Brain microvascular endothelial cell (primary cell): ENCODE measurements around the gene HRH2.

Source experiments
- DNase-seq: peaks from one replicate; pipeline ENCODE4 v3.0.0-alpha.2; 2020
- H3K27ac ChIP-seq: fragments of 250-450 bp; sonication (Bioruptor Pico); 2 replicates; pipeline ENCODE4 v1.5.1; 2020; ENCODE audit warnings: mild to moderate bottlenecking, moderate library complexity
- H3K27me3 ChIP-seq: fragments of 250-450 bp; sonication (Bioruptor Pico); replicated peaks from 2 replicates; pipeline ENCODE4 v1.5.1; 2020; ENCODE audit warnings: mild to moderate bottlenecking
- H3K36me3 ChIP-seq: fragments of 250-450 bp; sonication (Bioruptor Pico); replicated peaks from 2 replicates; pipeline ENCODE4 v1.5.1; 2020; ENCODE audit warnings: mild to moderate bottlenecking
- H3K4me3 ChIP-seq: 2 replicates; pipeline ENCODE4 v1.5.1; 2011; ENCODE audit warnings: low read depth, mild to moderate bottlenecking, control low read depth, low read length, moderate library complexity
- in situ Hi-C: cut with HindIII; loops from 2 replicates; pipeline ENCODE4 v1.10.0; 2017; ENCODE audit warnings: low sequenced_read_pairs, low pct_ligation_motif_present
- TF ChIP-seq, protein P1 (sequence below): IDR thresholded peaks from 2 replicates; pipeline ENCODE4 v1.5.1; 2011; ENCODE audit warnings: low read depth, mild to moderate bottlenecking, moderate library complexity, low read length, control low read depth, inconsistent platforms; ENCODE audit errors: missing control alignments

HRH2 gene

GRCh38 chr5:175623088-175623487 is 34.8 kb upstream of the HRH2 start:
- no peak for DNase-seq
- H3K27ac ChIP-seq, result no peak overlapping the region
- TF ChIP-seq, protein P1, sequence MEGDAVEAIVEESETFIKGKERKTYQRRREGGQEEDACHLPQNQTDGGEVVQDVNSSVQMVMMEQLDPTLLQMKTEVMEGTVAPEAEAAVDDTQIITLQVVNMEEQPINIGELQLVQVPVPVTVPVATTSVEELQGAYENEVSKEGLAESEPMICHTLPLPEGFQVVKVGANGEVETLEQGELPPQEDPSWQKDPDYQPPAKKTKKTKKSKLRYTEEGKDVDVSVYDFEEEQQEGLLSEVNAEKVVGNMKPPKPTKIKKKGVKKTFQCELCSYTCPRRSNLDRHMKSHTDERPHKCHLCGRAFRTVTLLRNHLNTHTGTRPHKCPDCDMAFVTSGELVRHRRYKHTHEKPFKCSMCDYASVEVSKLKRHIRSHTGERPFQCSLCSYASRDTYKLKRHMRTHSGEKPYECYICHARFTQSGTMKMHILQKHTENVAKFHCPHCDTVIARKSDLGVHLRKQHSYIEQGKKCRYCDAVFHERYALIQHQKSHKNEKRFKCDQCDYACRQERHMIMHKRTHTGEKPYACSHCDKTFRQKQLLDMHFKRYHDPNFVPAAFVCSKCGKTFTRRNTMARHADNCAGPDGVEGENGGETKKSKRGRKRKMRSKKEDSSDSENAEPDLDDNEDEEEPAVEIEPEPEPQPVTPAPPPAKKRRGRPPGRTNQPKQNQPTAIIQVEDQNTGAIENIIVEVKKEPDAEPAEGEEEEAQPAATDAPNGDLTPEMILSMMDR, result no peak
- no peaks in the 10 kb centered on the region for H3K36me3 ChIP-seq
- in situ Hi-C loops, result no loop called here
- no peak overlapping the region for H3K4me3 ChIP-seq
- no peaks in the 10 kb centered on the region for H3K27me3 ChIP-seq

DNA sequence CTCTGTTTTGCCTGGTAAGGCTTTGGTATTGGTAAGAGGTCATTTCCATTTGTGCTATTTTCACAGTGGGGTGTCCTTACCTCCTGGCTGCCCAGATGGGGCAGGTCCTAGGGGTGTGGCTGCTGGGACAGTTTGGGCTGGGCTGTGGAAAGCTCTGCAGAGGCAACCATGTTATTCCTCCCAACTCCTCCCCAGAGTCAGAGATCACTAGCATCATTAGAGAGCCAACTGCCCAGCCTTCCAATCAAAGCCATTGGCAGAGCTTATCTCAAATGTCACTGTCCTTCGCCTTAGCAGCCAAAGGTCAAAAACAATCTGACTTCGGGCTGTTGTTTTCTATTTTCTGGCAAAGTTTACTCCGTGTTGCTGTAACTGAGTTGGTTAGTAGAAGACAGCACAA is 33.6 kb upstream of the HRH2 start:
- no peaks in the 10 kb centered on the region for H3K27me3 ChIP-seq
- TF ChIP-seq, protein P1, result no peak
- DNase-seq, result no peak
- H3K27ac ChIP-seq, result no peak overlapping the region
- no peak overlapping the region for H3K4me3 ChIP-seq
- no peaks in the 10 kb centered on the region for H3K36me3 ChIP-seq
- in situ Hi-C loops, result no loop called here

DNA sequence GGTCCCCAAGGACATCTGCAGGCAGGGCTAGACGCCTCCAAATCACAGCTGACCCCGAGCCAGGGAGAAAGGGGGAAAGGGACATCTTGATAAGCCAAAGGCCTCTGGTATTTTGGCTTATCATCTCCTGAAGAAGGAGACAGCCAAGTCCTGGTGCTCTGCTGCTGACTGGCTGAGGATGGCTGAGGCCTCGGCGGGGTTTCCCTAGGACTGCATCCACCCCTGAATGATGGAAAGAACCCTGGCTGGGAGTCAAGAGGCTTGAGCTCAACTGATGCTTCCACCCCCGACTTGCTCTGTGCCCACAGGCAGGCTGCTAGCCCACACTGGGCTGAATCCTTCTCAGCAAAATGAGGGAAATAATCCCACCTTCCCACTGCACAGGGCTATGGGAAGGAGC is 30.9 kb upstream of the HRH2 start:
- in situ Hi-C loops, result no loop called here

GRCh38 chr5:175627739-175628138 is 30.1 kb upstream of the HRH2 start:
- no peak for DNase-seq
- H3K27me3 ChIP-seq, result no peaks in the 10 kb centered on the region
- no peak overlapping the region for H3K4me3 ChIP-seq
- H3K27ac ChIP-seq, result no peak overlapping the region
- in situ Hi-C loops, result no loop called here
- H3K36me3 ChIP-seq, result no peaks in the 10 kb centered on the region
- TF ChIP-seq, protein P1, result no peak

More for the DNA sequence above, 30.9 kb upstream of the HRH2 start:
- no peak for DNase-seq
- TF ChIP-seq, protein P1, result no peak
- Histone ChIP-seq H3K36me3 (no peaks in the 10 kb centered on the region), H3K27ac (no peak overlapping the region), H3K27me3 (no peaks in the 10 kb centered on the region), H3K4me3 (no peak overlapping the region)

GRCh38 chr5:175628668-175629067 is 29.2 kb upstream of the HRH2 start:
- H3K4me3 ChIP-seq, result no peak overlapping the region
- TF ChIP-seq, protein P1, result no peak
- no peaks in the 10 kb centered on the region for H3K27me3 ChIP-seq
- H3K36me3 ChIP-seq, result no peaks in the 10 kb centered on the region
- in situ Hi-C loops, result no loop called here
- no peak overlapping the region for H3K27ac ChIP-seq
- no peak for DNase-seq

DNA sequence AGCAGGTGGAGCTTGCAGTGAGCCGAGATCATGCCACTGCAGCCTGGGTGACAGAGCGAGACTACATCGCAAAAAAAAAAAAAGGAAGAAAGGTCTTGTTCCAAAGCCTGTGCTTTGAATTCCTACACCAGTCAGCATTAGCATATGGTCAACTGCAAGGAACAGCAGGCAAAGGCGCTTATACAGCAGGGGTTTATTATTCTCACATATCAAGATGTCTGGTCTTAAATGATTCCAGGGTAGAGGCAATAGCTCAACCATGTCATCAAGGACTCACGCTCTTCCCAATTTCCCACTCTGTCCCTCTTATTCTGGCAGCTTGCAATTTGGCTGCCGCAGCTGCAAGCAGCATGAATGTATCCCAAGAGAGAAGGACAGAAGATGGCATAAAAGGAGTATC is 28.6 kb upstream of the HRH2 start:
- DNase-seq, result no peak
- no peak overlapping the region for H3K4me3 ChIP-seq
- no peaks in the 10 kb centered on the region for H3K36me3 ChIP-seq
- TF ChIP-seq, protein P1, result no peak
- H3K27ac ChIP-seq, result no peak overlapping the region
- no peaks in the 10 kb centered on the region for H3K27me3 ChIP-seq
- in situ Hi-C loops, result no loop called here
